ENCODE measurements around the gene GNB1. TPM values are rescaled to one million over a fixed set of nuclear protein-coding genes. Genes with fewer than 3 reads are reported as not detected.

Gene GNB1
- total and polyA plus RNA-seq, 10 of the 15 experiments (the other 5 are each of a cell fraction or from before 2014, with no cell fraction given): 23.0 to 392 (median 93.9) TPM

GRCh38 chr1:1786836-1787605 is 103.9 kb downstream of the GNB1 start (continued):
- TF ChIP-seq CEBPZ (IDR thresholded peaks at IDR 0.05; ENCODE audit: low read depth, low read length): no peak

GRCh38 chr1:1785666-1786065 is 105.2 kb downstream of the GNB1 start:
- ChIA-PET SMC1A (ENCODE audit: uncharacterized antibody, unreplicated experiment) (no interaction called here), RAD21 (ENCODE audit: unreplicated experiment) (no interaction called here), CTCF (interaction anchor here (0.5 to 2.9 kb wide), 3 partner anchors 111 to 122 kb away, joined by 3 to 8 read pairs (median 4); no protein-coding TSS in a partner anchor), POLR2A (interaction anchor here (1.4 kb wide), 1 partner anchor 22 kb away, joined by 3 read pairs; no protein-coding TSS in a partner anchor)
- 98% methylated on average over 4 of the region's 10 CpGs for WGBS (ENCODE audit: insufficient coverage, insufficient replicate concordance, low lambda C conversion rate, missing lambda C conversion rate)
- Histone ChIP-seq H3K27ac (ENCODE audit: control insufficient read depth, insufficient read depth) (no peak overlapping the region), H3K9ac (ENCODE audit: control insufficient read depth, insufficient read depth, low read length) (no peak overlapping the region), H3K9me3 (replicated peaks; ENCODE audit: control insufficient read depth, insufficient read depth, low read length) (no peaks in the 10 kb centered on the region), H3K27me3 (replicated peaks in 1 of 2; ENCODE audit: control insufficient read depth in 2 of 2, insufficient read depth in 2 of 2, low read length in 1 of 2) (no peaks in the 10 kb centered on the region), H3K36me3 (ENCODE audit: control insufficient read depth in 2 of 2, insufficient read depth in 2 of 2, low read length in 1 of 2) (peaks cover 26 to 36% of the 10 kb centered on the region in 2 experiments), H3K4me3 (no peak overlapping the region), H3K4me2 (ENCODE audit: control insufficient read depth, insufficient read depth) (no peak overlapping the region), H2AFZ (ENCODE audit: control insufficient read depth, low read depth, low read length) (no peak overlapping the region), H3K79me2 (ENCODE audit: control insufficient read depth, insufficient read depth, low read length) (peaks cover 1% of the 10 kb centered on the region; the same call in 1 of the 2 replicates), H4K20me1 (ENCODE audit: control insufficient read depth, insufficient read depth) (no peaks in the 10 kb centered on the region; the same call in 1 of the 2 replicates), H3K4me1 (ENCODE audit: control insufficient read depth, insufficient read depth, low read length) (peaks cover 29% of the 10 kb centered on the region)
- no peak for DNase-seq (ENCODE audit: low read depth, low spot score)
- FAIRE-seq: no peak
- intact Hi-C loops (cut with micrococcal nuclease; ENCODE audit: unreplicated experiment) (no loop called here), in situ Hi-C loops (cut with MboI) (loop anchor here (10.0 kb wide), 1 partner anchor 119 kb away; no protein-coding TSS in a partner anchor)
- no TSS peak for BruUV-seq (replicated peaks)
- ATAC-seq: no peak
- no peak for TF ChIP-seq JUNB (IDR thresholded peaks at IDR 0.05)
- no peak for TF ChIP-seq TCF12 (IDR thresholded peaks at IDR 0.05; ENCODE audit: low read depth, low read length)
- no peak for TF ChIP-seq RELB (IDR thresholded peaks at IDR 0.05; ENCODE audit: low read depth)
- TF ChIP-seq CREB1 (IDR thresholded peaks at IDR 0.05; ENCODE audit: low read depth): no peak
- no peak for TF ChIP-seq IRF4 (IDR thresholded peaks at IDR 0.05; ENCODE audit: low read depth, low read length)
- TF ChIP-seq POU2F2 (IDR thresholded peaks at IDR 0.05; ENCODE audit: borderline replicate concordance, low read depth, low read length): no peak
- TF ChIP-seq SMARCA5 (IDR thresholded peaks at IDR 0.05): no peak
- no peak for TF ChIP-seq SREBF1 (IDR thresholded peaks at IDR 0.05; ENCODE audit: low read length)
- no peak for TF ChIP-seq ZBTB4 (CRISPR knock-in tag; IDR thresholded peaks at IDR 0.05)
- no peak for TF ChIP-seq EZH2 (IDR thresholded peaks at IDR 0.05; ENCODE audit: borderline replicate concordance, control insufficient read depth, low read depth, low read length)
- TF ChIP-seq ATF2 (IDR thresholded peaks at IDR 0.05; ENCODE audit: low read length): no peak

Data from GM12878 (cell line).